CD14-positive monocyte (primary cell): Measurements from ENCODE around the gene SLC2A3. TPM values are rescaled to one million over a fixed set of nuclear protein-coding genes. Genes with fewer than 3 reads are reported as not detected.
"Not testable (repeated sequence)": the region's sequence is repeated elsewhere in the genome, so short reads cannot be mapped to it uniquely, and the experiment has no call there.

Experiments used
- DNase-seq, 3 donors: peaks; one replicate each; pipeline ENCODE4 v3.0.0-alpha.2; 2011 to 2022
- H2AFZ ChIP-seq: 2 replicates; pipeline ENCODE4 v1.6.0; 2012; ENCODE audit warnings: mild to moderate bottlenecking, low read depth, low read length, inconsistent platforms; ENCODE audit not compliant: insufficient read depth, poor library complexity, severe bottlenecking
- H3K27ac ChIP-seq, 2 donors: 1 replicate in 1 of 2; 2 replicates in 1 of 2; pipeline ENCODE4 v1.5.1; 2012 to 2013; ENCODE audit warnings: low read length in 2 of 2, control low read depth in 1 of 2, inconsistent platforms in 1 of 2, low read depth in 1 of 2, mild to moderate bottlenecking in 1 of 2
- H3K27me3 ChIP-seq, 2 donors: one replicate each; pipeline versions ENCODE4 v1.6.0 to v1.6.1; 2011 to 2013; ENCODE audit warnings: low read length in 2 of 2; ENCODE audit not compliant: control insufficient read depth in 2 of 2, insufficient read depth in 2 of 2
- H3K36me3 ChIP-seq, 2 donors: replicated peaks in 1 of 2; 1 replicate in 1 of 2; 2 replicates in 1 of 2; pipeline versions ENCODE4 v1.5.1 to v1.6.1; 2012 to 2013; ENCODE audit warnings: low read length in 2 of 2, control low read depth in 1 of 2, inconsistent platforms in 1 of 2, mild to moderate bottlenecking in 1 of 2; ENCODE audit not compliant: insufficient read depth in 2 of 2, control insufficient read depth in 1 of 2
- H3K4me1 ChIP-seq, 2 donors: 1 replicate in 1 of 2; 2 replicates in 1 of 2; pipeline versions ENCODE4 v1.5.1 to v1.6.1; 2012 to 2013; ENCODE audit warnings: low read length in 2 of 2, control low read depth in 1 of 2, inconsistent platforms in 1 of 2, mild to moderate bottlenecking in 1 of 2, moderate library complexity in 1 of 2; ENCODE audit not compliant: insufficient read depth in 2 of 2, control insufficient read depth in 1 of 2
- H3K4me2 ChIP-seq: replicated peaks from 2 replicates; pipeline ENCODE3; 2012; ENCODE audit warnings: low read length, moderate library complexity, mild to moderate bottlenecking; ENCODE audit not compliant: poor library complexity, severe bottlenecking; ENCODE audit errors: extremely low read depth
- H3K4me3 ChIP-seq, 3 experiments: fragments of 200-600 bp in 1 of 3; sonication (generic) in 1 of 3; replicated peaks in 1 of 3; 1 replicate in 2 of 3; 2 replicates in 1 of 3; pipeline ENCODE4 v1.5.1; 2011 to 2013; ENCODE audit warnings: low read length in 3 of 3, mild to moderate bottlenecking in 3 of 3, control low read depth in 2 of 3, low read depth in 2 of 3, inconsistent platforms in 1 of 3, moderate library complexity in 1 of 3
- H3K79me2 ChIP-seq: 2 replicates; pipeline ENCODE4 v1.6.0; 2012; ENCODE audit warnings: mild to moderate bottlenecking, control low read depth, inconsistent platforms, low read length, moderate library complexity; ENCODE audit not compliant: insufficient read depth
- H3K9ac ChIP-seq: 2 replicates; pipeline ENCODE4 v1.6.0; 2017; ENCODE audit warnings: low read length, mild to moderate bottlenecking; ENCODE audit not compliant: insufficient read depth, poor library complexity, severe bottlenecking
- H3K9me3 ChIP-seq, 2 donors: replicated peaks in 1 of 2; 1 replicate in 1 of 2; 2 replicates in 1 of 2; pipeline versions ENCODE4 v1.5.1 to v1.6.1; 2012 to 2013; ENCODE audit warnings: low read length in 2 of 2, control low read depth in 1 of 2; ENCODE audit not compliant: control insufficient read depth in 1 of 2, insufficient read depth in 1 of 2
- H4K20me1 ChIP-seq: 2 replicates; pipeline ENCODE4 v1.6.0; 2012; ENCODE audit warnings: mild to moderate bottlenecking, low read length, control low read depth, moderate library complexity; ENCODE audit not compliant: insufficient read depth
- H3K27ac Mint-ChIP-seq, 7 donors: one replicate each; pipeline ENCODE4 v1.8.0; 2020; ENCODE audit warnings: mild to moderate bottlenecking in 7 of 7, mixed read lengths in 7 of 7, moderate library complexity in 6 of 7, inconsistent platforms in 2 of 7
- H3K27me3 Mint-ChIP-seq, 3 donors: one replicate each; pipeline ENCODE4 v1.8.0; 2021 to 2022; ENCODE audit warnings: low read depth in 3 of 3, mild to moderate bottlenecking in 3 of 3, mixed read lengths in 3 of 3, moderate library complexity in 3 of 3, inconsistent platforms in 1 of 3
- H3K36me3 Mint-ChIP-seq, 2 donors: one replicate each; pipeline ENCODE4 v1.8.0; 2020; ENCODE audit warnings: mixed read lengths in 2 of 2, inconsistent platforms in 1 of 2, mild to moderate bottlenecking in 1 of 2
- H3K4me1 Mint-ChIP-seq: one replicate; pipeline ENCODE4 v1.8.0; 2020; ENCODE audit warnings: mild to moderate bottlenecking, mixed read lengths
- H3K4me3 Mint-ChIP-seq, 2 donors: one replicate each; pipeline ENCODE4 v1.8.0; 2020; ENCODE audit warnings: mild to moderate bottlenecking in 2 of 2, mixed read lengths in 2 of 2, moderate library complexity in 1 of 2
- H3K9me3 Mint-ChIP-seq, 7 donors: one replicate each; pipeline ENCODE4 v1.8.0; 2020 to 2022; ENCODE audit warnings: mixed read lengths in 7 of 7, mild to moderate bottlenecking in 6 of 7, moderate library complexity in 6 of 7, inconsistent platforms in 2 of 7
- WGBS: methylation state at CpG from one replicate; pipeline ENCODE4 v1.1.5; 2013; ENCODE audit warnings: missing lambda C conversion rate; ENCODE audit not compliant: insufficient coverage; 5-methylcytosine and 5-hydroxymethylcytosine counted together
- intact Hi-C, 2 donors: fragments of 100-400 bp; cut with micrococcal nuclease; formaldehyde crosslinking; loops; one replicate each; pipeline versions ENCODE4 v1.15.0 to v1.15.1; 2023
- polyA plus RNA-seq, 3 donors: library from polyadenylated mRNA; depleted of rRNA in 1 of 3; unstranded in 2 of 3; stranded (reverse) in 1 of 3; fragments of 300-500 nt in 2 of 3; fragments of >200 nt in 1 of 3; fragmentation: Illumina TruSeq in 2 of 3; gene quantifications; 1 replicate in 2 of 3; 2 replicates in 1 of 3; pipeline ENCODE4 v1.2.3, GENCODE V29; 2012 to 2021
- TF ChIP-seq, protein P1 (sequence below): fragments of 200-600 bp; IDR thresholded peaks from one replicate; pipeline ENCODE4 v1.8.0; 2022; ENCODE audit warnings: antibody characterized with exemption, mild to moderate bottlenecking

Gene SLC2A3
- polyA plus RNA-seq, 3 donors = 128 to 1,210 (median 179) TPM

DNA sequence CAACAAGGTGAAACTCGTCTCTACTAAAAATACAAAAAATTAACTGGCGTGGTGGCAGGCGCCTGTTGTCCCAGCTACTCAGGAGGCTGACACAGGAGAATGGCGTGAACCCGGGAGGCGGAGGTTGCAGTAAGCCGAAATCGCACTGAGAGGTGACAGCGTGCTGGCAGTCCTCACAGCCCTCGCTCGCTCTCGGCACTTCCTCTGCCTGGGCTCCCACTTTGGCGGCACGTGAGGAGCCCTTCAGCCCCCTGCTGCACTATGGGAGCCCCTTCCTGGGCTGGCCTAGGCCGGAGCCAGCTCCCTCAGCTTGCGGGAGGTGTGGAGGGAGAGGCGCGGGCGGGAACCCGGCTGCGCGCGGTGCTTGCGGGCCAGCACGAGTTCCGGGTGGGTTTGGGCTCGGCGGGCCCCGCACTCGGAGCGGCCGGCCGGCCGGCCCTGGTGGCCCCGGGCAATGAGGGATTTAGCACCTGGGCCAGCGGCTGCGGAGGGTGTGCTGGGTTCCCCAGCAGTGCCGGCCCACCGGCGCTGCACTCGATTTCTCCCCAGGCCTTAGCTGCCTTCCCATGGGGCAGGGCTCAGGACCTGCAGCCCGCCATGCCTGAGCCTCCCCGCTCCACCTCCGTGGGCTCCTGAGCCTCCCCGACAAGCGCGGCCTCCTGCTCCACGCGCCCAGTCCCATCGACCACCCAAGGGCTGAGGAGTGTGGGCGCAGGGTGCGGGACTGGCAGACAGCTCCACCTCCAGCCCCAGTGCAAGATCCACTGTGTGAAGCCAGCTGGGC is 54.8 kb downstream of the SLC2A3 start:
- H3K9ac ChIP-seq, H4K20me1 ChIP-seq, intact Hi-C loops, H3K4me3 Mint-ChIP-seq, H3K36me3 ChIP-seq, H3K36me3 Mint-ChIP-seq, H3K27ac Mint-ChIP-seq, H3K27me3 ChIP-seq, H3K27me3 Mint-ChIP-seq, H3K79me2 ChIP-seq, H3K9me3 ChIP-seq, H2AFZ ChIP-seq, DNase-seq, H3K4me3 ChIP-seq, H3K9me3 Mint-ChIP-seq, H3K27ac ChIP-seq, H3K4me2 ChIP-seq: not testable (repeated sequence)
- peaks cover 13% of the 10 kb centered on the region in 2 donors for H3K4me1 ChIP-seq
- peaks cover 13% of the 10 kb centered on the region for H3K4me1 Mint-ChIP-seq
- 96% methylated on average over 41 of the region's 52 CpGs for WGBS

GRCh38 chr12:7879246-7879645 is 56.7 kb downstream of the SLC2A3 start:
- H3K36me3 Mint-ChIP-seq = no peaks in the 10 kb centered on the region
- no peak overlapping the region for H3K4me3 Mint-ChIP-seq
- no peak overlapping the region for H3K9ac ChIP-seq
- H3K4me1 ChIP-seq = peaks cover 1 to 2% of the 10 kb centered on the region in 2 donors
- no peaks in the 10 kb centered on the region for H3K36me3 ChIP-seq
- WGBS = 100% methylated on average over 1 of the region's 3 CpGs
- no peak overlapping the region for H2AFZ ChIP-seq
- H3K9me3 Mint-ChIP-seq = peaks cover 0 to 5% (median 1%) of the 10 kb centered on the region in 7 donors
- peaks cover under 1% of the 10 kb centered on the region for H3K4me1 Mint-ChIP-seq
- no peaks in the 10 kb centered on the region for H3K79me2 ChIP-seq
- no peak for DNase-seq
- intact Hi-C loops = no loop called here
- no peaks in the 10 kb centered on the region for H4K20me1 ChIP-seq
- H3K9me3 ChIP-seq = no peaks in the 10 kb centered on the region
- H3K27me3 ChIP-seq = no peaks in the 10 kb centered on the region
- H3K27ac Mint-ChIP-seq = no peak overlapping the region
- H3K4me2 ChIP-seq = no peak overlapping the region
- H3K27ac ChIP-seq = no peak overlapping the region
- peaks cover 1 to 2% (median 1%) of the 10 kb centered on the region in 3 donors for H3K27me3 Mint-ChIP-seq
- no peak overlapping the region for H3K4me3 ChIP-seq
- TF ChIP-seq, protein P1, sequence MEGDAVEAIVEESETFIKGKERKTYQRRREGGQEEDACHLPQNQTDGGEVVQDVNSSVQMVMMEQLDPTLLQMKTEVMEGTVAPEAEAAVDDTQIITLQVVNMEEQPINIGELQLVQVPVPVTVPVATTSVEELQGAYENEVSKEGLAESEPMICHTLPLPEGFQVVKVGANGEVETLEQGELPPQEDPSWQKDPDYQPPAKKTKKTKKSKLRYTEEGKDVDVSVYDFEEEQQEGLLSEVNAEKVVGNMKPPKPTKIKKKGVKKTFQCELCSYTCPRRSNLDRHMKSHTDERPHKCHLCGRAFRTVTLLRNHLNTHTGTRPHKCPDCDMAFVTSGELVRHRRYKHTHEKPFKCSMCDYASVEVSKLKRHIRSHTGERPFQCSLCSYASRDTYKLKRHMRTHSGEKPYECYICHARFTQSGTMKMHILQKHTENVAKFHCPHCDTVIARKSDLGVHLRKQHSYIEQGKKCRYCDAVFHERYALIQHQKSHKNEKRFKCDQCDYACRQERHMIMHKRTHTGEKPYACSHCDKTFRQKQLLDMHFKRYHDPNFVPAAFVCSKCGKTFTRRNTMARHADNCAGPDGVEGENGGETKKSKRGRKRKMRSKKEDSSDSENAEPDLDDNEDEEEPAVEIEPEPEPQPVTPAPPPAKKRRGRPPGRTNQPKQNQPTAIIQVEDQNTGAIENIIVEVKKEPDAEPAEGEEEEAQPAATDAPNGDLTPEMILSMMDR = no peak
